Psoas muscle (tissue), 8 donors: ENCODE measurements around the gene TUBB1. TPM values are rescaled to one million over a fixed set of nuclear protein-coding genes. Genes with fewer than 3 reads are reported as not detected.
"Not testable (repeated sequence)": the region's sequence is repeated elsewhere in the genome, so short reads cannot be mapped to it uniquely, and the experiment has no call there.

Experiments
- ATAC-seq, 4 donors: fragments of 200-7000 bp; cut with Tn5 transposase; one replicate each; pipeline ENCODE4 v1.9.1; 2020; ENCODE audit warnings: moderate library complexity in 3 of 4, mild to moderate bottlenecking in 2 of 4
- DNase-seq, 2 donors: peaks; one replicate each; pipeline ENCODE4 v3.0.0-alpha.2; 2020
- H3K27ac ChIP-seq: fragments of 200-600 bp; one replicate; pipeline ENCODE4 v1.8.0; 2022
- H3K27me3 ChIP-seq, 3 donors: fragments of 200-600 bp in 1 of 3; one replicate each; pipeline versions ENCODE4 v1.6.1 to v1.8.0; 2013 to 2022; ENCODE audit warnings: low read length in 2 of 3, mild to moderate bottlenecking in 2 of 3, moderate library complexity in 1 of 3; ENCODE audit not compliant: insufficient read depth in 3 of 3
- H3K36me3 ChIP-seq, 2 donors: fragments of 200-600 bp in 1 of 2; one replicate each; pipeline versions ENCODE4 v1.6.1 to v1.8.0; 2013 to 2022; ENCODE audit warnings: low read depth in 1 of 2, mild to moderate bottlenecking in 1 of 2, moderate library complexity in 1 of 2; ENCODE audit not compliant: insufficient read depth in 1 of 2
- H3K4me1 ChIP-seq: fragments of 200-600 bp; one replicate; pipeline ENCODE4 v1.8.0; 2022
- H3K4me3 ChIP-seq: fragments of 200-600 bp; one replicate; pipeline ENCODE4 v1.8.0; 2022; ENCODE audit warnings: mild to moderate bottlenecking
- H3K9me3 ChIP-seq: fragments of 200-600 bp; one replicate; pipeline ENCODE4 v1.8.0; 2022
- CTCF ChIP-seq: fragments of 200-600 bp; IDR thresholded peaks from one replicate; pipeline ENCODE4 v1.8.0; 2022; ENCODE audit warnings: antibody characterized with exemption
- WGBS, 3 donors: extraction: QIAGEN DNeasy Blood & Tissue Kit; methylation state at CpG; one replicate each; pipeline versions ENCODE4 v1.1.6 to v1.1.7; 2013; 5-methylcytosine and 5-hydroxymethylcytosine counted together
- intact Hi-C, 2 donors: fragments of 100-400 bp; cut with DNase I; formaldehyde crosslinking; loops; one replicate each; pipeline versions ENCODE4 v1.11.0 to v1.14.2; 2022
- polyA plus RNA-seq, 3 donors: library from polyadenylated mRNA; stranded (reverse); fragments of 200-250 nt; gene quantifications; one replicate each; pipeline ENCODE4 v1.2.3, GENCODE V29; 2013
- total RNA-seq, 4 donors: library from RNA; stranded (reverse); fragmentation: NEBNext Ultra II Directional in 2 of 4; extraction: Animal tissue kit (Norgen Biotek cat#: 25700) in 2 of 4; gene quantifications; one replicate each; pipeline versions ENCODE4 v1.2.1 to v1.2.4, GENCODE V29; 2021 to 2023
- donor health status: healthy with polysubstance abuse.
- donor health status: DM: no; HTN: no; CAD: no; lungs with moderate emphysema.
- donor health status: Bipolar disorder and iron deficiency.
- donor health status: healthy.
- donor health status: DM: yes; HTN: yes; CAD: no.
- donor health status: DM: no; HTN: no; CAD: no.
- donor health status: DM: no; HTN: no; CAD: no.
- donor health status: DM: yes; HTN: yes; CAD: no.

TUBB1 gene
- total and polyA plus RNA-seq, 7 donors = 0.03 to 0.32 (median 0.12) TPM; not detected in 1

GRCh38 chr20:59008715-59009336 lies 10.4 kb upstream of the TUBB1 start:
- Histone ChIP-seq H3K36me3 (peaks cover 0 to 6% of the 10 kb centered on the region in 2 donors), H3K27ac (no peak overlapping the region), H3K4me3 (no peak overlapping the region), H3K4me1 (peaks cover 18% of the 10 kb centered on the region), H3K27me3 (no peaks in the 10 kb centered on the region), H3K9me3 (no peaks in the 10 kb centered on the region)
- intact Hi-C loops = no loop called here
- 88 to 91% (median 91%) methylated on average over 8 of the region's 8 CpGs for WGBS, 3 donors
- ATAC-seq (no peak), DNase-seq (peak in 1 of 2 donors; percentile 18)
- no peak for TF ChIP-seq CTCF

GRCh38 chr20:59010321-59010994 lies 8.8 kb upstream of the TUBB1 start:
- intact Hi-C loops = no loop called here
- Histone ChIP-seq H3K9me3 (no peaks in the 10 kb centered on the region), H3K4me3 (no peak overlapping the region), H3K27me3 (no peaks in the 10 kb centered on the region), H3K27ac (no peak overlapping the region), H3K4me1 (peaks cover 13% of the 10 kb centered on the region), H3K36me3 (no peaks in the 10 kb centered on the region)
- no peak for TF ChIP-seq CTCF
- DNase-seq (peak in 1 of 2 donors; percentile 27), ATAC-seq (no peak)
- 69 to 71% (median 71%) methylated on average over 8 of the region's 8 CpGs for WGBS, 3 donors

GRCh38 chr20:59010995-59011873 lies 8.0 kb upstream of the TUBB1 start:
- WGBS, 3 donors = 45 to 56% (median 46%) methylated on average over 17 of the region's 17 CpGs
- no peaks in the 10 kb centered on the region for H3K9me3 ChIP-seq
- TF ChIP-seq CTCF = no peak
- H3K4me1 ChIP-seq = peaks cover 5% of the 10 kb centered on the region
- DNase-seq (no peak), ATAC-seq (no peak)
- no peaks in the 10 kb centered on the region for H3K27me3 ChIP-seq
- no peak overlapping the region for H3K27ac ChIP-seq
- no peak overlapping the region for H3K4me3 ChIP-seq
- intact Hi-C loops = no loop called here
- no peaks in the 10 kb centered on the region for H3K36me3 ChIP-seq

- H3K4me1 ChIP-seq, H3K27me3 ChIP-seq, intact Hi-C loops, H3K4me3 ChIP-seq, DNase-seq, ATAC-seq, H3K27ac ChIP-seq, H3K9me3 ChIP-seq, H3K36me3 ChIP-seq: not testable (repeated sequence)
- WGBS, 3 donors = 86 to 95% (median 89%) methylated on average over 3 of the region's 3 CpGs
Observed at GRCh38 chr20:59011874-59012157, 7.4 kb upstream of the TUBB1 start.
